C4-2B (cell line): ENCODE data around the gene RNASE13.

Experiments used
- H3K27ac ChIP-seq: fragments of 450-650 bp; 2 replicates; pipeline ENCODE4 v1.5.1; 2017
- ZFX ChIP-seq: fragments of 450-650 bp; IDR thresholded peaks from 2 replicates; pipeline ENCODE4 v1.6.1; 2017
- TF ChIP-seq, protein P1 (sequence below): fragments of 450-650 bp; conservative IDR thresholded peaks from 2 replicates; pipeline ENCODE4 v1.5.1; 2017; ENCODE audit warnings: mild to moderate bottlenecking

The RNASE13 gene

DNA sequence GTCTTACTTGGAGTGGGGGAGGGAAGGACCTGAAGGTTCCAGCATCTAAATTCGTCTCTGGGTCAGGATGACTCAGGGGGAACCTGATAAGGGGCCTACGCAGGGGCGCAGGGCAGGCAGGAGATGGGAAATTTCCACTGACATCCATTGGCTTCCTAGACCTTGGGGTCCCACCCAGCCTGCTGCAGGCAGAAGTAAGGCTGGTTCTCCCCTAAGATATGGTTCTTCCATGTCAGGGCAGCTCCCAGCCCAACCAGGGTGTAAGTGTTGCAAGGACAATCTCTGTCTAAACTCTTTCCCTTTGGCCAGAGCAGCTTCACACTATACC lies 7.7 kb downstream of the RNASE13 start:
- H3K27ac ChIP-seq, result no peak overlapping the region
- TF ChIP-seq, protein P1, sequence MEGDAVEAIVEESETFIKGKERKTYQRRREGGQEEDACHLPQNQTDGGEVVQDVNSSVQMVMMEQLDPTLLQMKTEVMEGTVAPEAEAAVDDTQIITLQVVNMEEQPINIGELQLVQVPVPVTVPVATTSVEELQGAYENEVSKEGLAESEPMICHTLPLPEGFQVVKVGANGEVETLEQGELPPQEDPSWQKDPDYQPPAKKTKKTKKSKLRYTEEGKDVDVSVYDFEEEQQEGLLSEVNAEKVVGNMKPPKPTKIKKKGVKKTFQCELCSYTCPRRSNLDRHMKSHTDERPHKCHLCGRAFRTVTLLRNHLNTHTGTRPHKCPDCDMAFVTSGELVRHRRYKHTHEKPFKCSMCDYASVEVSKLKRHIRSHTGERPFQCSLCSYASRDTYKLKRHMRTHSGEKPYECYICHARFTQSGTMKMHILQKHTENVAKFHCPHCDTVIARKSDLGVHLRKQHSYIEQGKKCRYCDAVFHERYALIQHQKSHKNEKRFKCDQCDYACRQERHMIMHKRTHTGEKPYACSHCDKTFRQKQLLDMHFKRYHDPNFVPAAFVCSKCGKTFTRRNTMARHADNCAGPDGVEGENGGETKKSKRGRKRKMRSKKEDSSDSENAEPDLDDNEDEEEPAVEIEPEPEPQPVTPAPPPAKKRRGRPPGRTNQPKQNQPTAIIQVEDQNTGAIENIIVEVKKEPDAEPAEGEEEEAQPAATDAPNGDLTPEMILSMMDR, result no peak
- TF ChIP-seq ZFX, result no peak

DNA sequence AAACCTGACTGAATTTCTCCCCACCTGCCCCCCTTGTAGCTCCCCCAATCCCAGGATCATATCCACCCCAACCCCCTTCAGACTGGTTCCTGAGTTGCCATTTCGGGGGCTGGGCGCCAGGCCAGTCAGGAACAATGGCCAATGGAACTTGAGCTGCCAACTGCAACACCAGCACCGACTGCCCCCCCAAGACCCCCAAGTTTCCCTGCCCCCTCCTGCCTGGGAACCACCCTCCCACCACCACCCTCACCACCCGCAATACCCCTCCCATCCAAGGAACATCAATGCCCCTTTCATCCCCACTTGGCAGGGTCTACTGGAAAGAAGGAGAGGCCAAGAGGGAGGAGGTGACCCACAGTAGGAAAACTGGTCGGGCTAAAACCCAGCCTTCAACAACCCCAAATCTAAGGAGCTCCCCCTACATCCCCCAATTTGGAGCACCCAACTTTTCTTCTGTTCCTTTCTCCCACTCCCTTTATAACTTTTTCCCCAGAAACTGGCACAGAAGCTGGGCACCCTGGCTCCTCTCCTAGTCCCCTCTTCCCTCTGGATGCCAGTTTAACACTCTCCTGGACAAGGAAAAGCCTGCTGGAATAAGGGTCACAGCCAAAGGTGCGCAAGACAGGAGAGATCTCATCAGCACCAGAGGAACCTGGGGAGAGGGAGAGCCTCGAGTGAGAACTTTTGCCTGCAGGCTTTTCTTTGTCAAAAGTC lies 8.2 kb downstream of the RNASE13 start:
- no peak for TF ChIP-seq ZFX
- TF ChIP-seq, protein P1, result no peak
- H3K27ac ChIP-seq, result no peak overlapping the region

DNA sequence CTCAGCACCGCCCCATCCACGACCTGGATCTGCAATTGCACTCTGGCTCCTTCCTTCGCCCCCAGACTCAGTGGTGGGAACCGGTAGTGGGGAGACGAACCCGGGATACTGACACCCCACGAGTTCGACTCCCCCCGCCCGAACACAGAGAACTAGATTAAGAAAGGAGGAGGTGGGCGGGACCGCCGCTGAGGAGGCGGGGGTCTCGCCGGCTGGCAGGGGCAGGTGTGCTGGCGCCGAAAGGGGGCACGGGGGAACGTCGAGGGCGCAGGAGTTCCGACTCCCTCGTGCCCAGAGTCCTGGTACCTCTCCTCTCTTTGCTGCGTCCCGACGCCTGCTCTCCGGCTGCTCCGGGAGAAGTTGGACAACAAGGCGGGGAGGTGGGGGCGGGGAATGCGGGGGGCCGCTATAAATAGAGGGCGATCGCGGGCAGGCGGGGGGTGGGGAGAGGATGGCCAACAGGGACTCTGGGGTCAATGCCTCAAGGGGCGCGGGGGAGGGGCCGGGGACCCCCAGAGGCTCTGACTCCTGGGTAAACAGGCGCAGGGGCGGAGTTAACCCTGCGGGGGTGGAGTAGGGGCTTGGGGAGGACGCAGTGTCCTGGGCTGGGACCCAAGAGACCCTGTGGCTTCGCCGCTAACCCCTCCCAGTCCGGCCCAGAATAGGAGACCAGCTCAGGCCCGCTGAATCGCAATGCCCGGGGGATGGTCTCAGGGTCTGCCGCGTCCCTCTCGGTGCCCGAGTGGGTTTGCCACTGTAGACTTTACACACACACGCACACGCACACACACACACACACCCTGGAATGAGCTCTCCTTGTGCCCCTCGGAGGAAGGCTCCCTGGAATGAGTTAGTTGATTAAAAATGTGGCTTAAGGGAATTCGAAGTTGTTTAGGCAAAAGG lies 9.0 kb downstream of the RNASE13 start:
- TF ChIP-seq ZFX, result no peak
- TF ChIP-seq, protein P1, result no peak
- peak overlapping the region; percentile 76 for H3K27ac ChIP-seq

DNA sequence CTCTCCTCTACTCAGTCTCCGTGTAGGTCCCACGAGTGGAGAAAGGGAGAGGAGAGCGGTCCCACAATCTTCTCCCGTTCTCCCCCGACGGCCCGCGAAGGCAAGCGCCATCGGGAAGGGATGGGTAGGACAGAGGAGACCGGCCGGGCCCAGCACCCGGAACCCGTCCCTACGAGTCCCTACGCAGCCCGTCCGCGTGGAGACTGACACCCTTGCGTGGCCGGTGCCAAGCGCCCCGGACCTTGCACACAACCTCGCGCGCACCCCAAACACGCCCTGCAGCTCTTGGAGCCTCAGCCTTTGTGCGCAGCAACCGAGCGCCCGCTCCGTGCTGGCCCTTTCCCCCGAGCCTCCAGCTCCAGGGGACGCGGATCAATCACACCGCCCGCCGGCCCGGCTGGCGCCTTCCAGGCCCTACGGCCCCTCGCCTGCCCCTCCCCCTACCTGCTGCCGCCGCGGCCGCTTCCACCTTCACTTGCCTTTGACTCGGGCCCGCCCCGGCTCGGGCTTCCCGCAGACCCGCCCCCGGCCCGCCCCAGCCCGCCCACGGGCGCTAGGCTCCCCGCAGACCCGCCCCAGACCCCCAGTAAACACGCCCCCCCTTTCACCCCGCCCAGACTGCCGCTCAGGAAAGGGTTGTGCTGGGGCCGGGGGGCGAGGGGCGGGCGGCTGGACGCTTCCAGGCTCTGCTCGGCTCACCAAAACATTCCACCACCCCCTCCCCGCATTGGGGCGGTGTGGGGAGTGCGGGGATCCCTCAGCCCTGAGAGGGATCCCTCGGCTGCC lies 9.8 kb downstream of the RNASE13 start, which contains the start of gene NDRG2:
TSS of gene NDRG2 (minus strand) at position 477 of the 786 bp plus-strand sequence. CDS start 1,746 bp downstream, outside the sequence.
- peak; percentile 77 for TF ChIP-seq ZFX
- TF ChIP-seq, protein P1, result no peak
- peak within 1 kb of the TSS; percentile 76 for H3K27ac ChIP-seq

DNA sequence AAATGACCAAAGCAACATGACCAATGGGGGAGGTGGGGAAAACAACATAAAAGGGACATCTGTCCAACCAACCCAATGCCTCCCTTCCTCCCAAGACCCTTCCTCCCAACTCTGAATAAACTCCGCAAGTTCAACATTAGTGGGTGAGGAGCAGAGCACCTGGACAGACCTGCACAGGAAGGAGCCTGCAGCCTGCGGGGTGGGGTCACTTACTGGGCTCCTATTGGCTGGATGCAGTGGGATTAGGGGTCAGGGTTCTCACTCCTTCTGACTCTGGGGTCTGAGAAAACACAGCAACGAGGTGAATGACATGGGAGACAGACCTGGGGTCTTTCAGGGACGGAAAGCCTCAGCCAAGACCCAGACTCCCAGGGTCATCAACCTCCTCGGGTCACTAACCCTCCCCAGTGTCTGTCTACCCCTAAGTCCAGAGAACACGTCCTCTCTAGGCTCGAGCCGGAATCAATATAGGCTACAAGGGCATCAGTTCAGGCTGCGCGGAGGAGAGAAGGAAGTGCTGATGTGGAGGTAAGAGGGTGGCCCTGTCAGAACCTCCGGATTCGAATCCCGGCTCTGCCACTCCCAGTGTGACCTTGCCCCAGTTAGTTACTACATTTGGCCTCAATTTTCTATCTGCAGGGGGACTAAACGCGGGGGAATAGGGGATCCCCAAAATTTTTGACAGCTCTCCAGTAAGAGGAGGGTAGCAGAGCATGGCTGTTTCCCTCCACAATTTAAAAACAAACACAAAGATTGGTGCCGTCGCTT lies 10.6 kb downstream of the RNASE13 start:
- TF ChIP-seq, protein P1, result no peak
- no peak for TF ChIP-seq ZFX

DNA sequence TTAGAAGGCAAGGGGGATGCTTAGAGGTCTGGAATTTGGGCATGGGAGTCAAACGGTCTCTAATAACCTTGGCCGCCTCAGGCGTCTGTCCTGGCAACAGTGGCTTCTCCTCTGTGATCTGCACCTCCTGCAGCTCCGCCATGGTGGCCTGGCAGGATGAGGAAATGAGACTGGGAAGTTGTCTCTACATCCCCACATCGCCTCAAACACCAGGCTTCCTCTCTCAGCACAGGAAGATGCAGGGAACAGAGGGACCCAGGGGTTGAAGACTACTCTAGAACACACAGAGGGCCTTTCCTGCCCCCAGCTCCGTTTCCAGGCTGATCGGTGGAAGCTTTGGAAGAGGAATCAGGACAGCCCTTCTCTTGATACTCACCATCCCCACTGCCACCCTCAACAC lies 11.4 kb downstream of the RNASE13 start:
- TF ChIP-seq, protein P1, result no peak
- TF ChIP-seq ZFX, result no peak
- H3K27ac ChIP-seq, result no peak overlapping the region

More for the DNA sequence above, 10.6 kb downstream of the RNASE13 start:
- peak overlapping the region; percentile 76 for H3K27ac ChIP-seq
